PC-9 (cell line): Measurements from ENCODE around the gene SEC16B. TPM values are rescaled to one million over a fixed set of nuclear protein-coding genes. Genes with fewer than 3 reads are reported as not detected.

Experiments used
- BruUV-seq: library from RNA; stranded (reverse); fragments of 400-500 nt; replicated peaks from 2 replicates; lab custom pipeline; 2021; lab: Mats Ljungman, UMichigan
- CTCF ChIA-PET: fragments of 300-600 bp; sonication (Branson Sonifier 250); formaldehyde crosslinking; loops from one replicate; lab custom pipeline; 2022; ENCODE audit warnings: antibody characterized with exemption; lab: Charles Lee
- POLR2A ChIA-PET: fragments of 300-600 bp; sonication (Branson Sonifier 250); formaldehyde crosslinking; loops from one replicate; lab custom pipeline; 2022; ENCODE audit warnings: antibody characterized with exemption; ENCODE audit not compliant: unreplicated experiment; lab: Charles Lee
- DNase-seq, 2 experiments: peaks; one replicate each; pipeline versions ENCODE4 v3.0.0 to v3.0.0-alpha.2; 2015 to 2022; ENCODE audit warnings: mixed read lengths in 1 of 2
- H2AFZ ChIP-seq: fragments of 200-600 bp; sonication (generic); 2 replicates; pipeline ENCODE4 v1.8.1; 2017; ENCODE audit warnings: antibody characterized with exemption
- H3F3A ChIP-seq: fragments of 200-600 bp; sonication (generic); 2 replicates; pipeline ENCODE4 v1.8.1; 2017; ENCODE audit warnings: antibody characterized with exemption, mild to moderate bottlenecking, low read depth; ENCODE audit not compliant: insufficient read depth
- H3K27ac ChIP-seq: fragments of 200-600 bp; sonication (generic); 2 replicates; pipeline ENCODE4 v1.6.1; 2016; ENCODE audit warnings: mixed run types
- H3K27me3 ChIP-seq: fragments of 200-600 bp; sonication (generic); 2 replicates; pipeline ENCODE4 v1.6.1; 2016; ENCODE audit warnings: low read depth, mixed run types; ENCODE audit not compliant: insufficient read depth
- H3K36me3 ChIP-seq: fragments of 200-600 bp; sonication (generic); 2 replicates; pipeline ENCODE4 v1.6.1; 2016; ENCODE audit warnings: low read depth, mixed run types
- H3K4me1 ChIP-seq: fragments of 200-600 bp; sonication (generic); replicated peaks from 2 replicates; pipeline ENCODE4 v1.6.1; 2016; ENCODE audit warnings: mixed run types; ENCODE audit not compliant: insufficient read depth
- H3K4me2 ChIP-seq: fragments of 200-600 bp; sonication (generic); 2 replicates; pipeline ENCODE4 v1.6.1; 2017; ENCODE audit warnings: mixed run types
- H3K4me3 ChIP-seq: fragments of 200-600 bp; sonication (generic); 2 replicates; pipeline ENCODE4 v1.6.1; 2016; ENCODE audit warnings: mixed run types
- H3K79me2 ChIP-seq: fragments of 200-600 bp; sonication (generic); 2 replicates; pipeline ENCODE4 v1.6.1; 2017; ENCODE audit warnings: low read depth, mixed run types
- H3K9me2 ChIP-seq: fragments of 200-600 bp; sonication (generic); 2 replicates; pipeline ENCODE4 v1.8.1; 2017; ENCODE audit warnings: mild to moderate bottlenecking; ENCODE audit not compliant: insufficient read depth
- H3K9me3 ChIP-seq: fragments of 200-600 bp; sonication (generic); 2 replicates; pipeline ENCODE4 v1.8.1; 2016; ENCODE audit warnings: low read depth; ENCODE audit not compliant: insufficient read depth
- H4K20me1 ChIP-seq: fragments of 200-600 bp; sonication (generic); 2 replicates; pipeline ENCODE4 v1.8.1; 2017; ENCODE audit not compliant: insufficient read depth
- CTCF ChIP-seq: fragments of 200-600 bp; sonication (generic); conservative IDR thresholded peaks from 2 replicates; pipeline ENCODE4 v1.6.1; 2017; ENCODE audit warnings: mixed run types, antibody characterized with exemption, mild to moderate bottlenecking, moderate library complexity
- EZH2 ChIP-seq: fragments of 200-600 bp; sonication (generic); IDR thresholded peaks from 2 replicates; pipeline ENCODE4 v1.8.0; 2017; ENCODE audit warnings: antibody characterized with exemption, low read depth
- intact Hi-C: fragments of 100-400 bp; cut with micrococcal nuclease; formaldehyde crosslinking; loops from one replicate; pipeline ENCODE4 v1.10.0; 2022; ENCODE audit not compliant: unreplicated experiment
- total RNA-seq: library from RNA; stranded (reverse); gene quantifications from 2 replicates; pipeline ENCODE4 v1.2.3, GENCODE V29; 2021

SEC16B gene
- total RNA-seq, 1 experiment from 2014 or later = 2.0 TPM

- Histone ChIP-seq H3K27ac (no peak overlapping the region), H3K9me2 (no peaks in the 10 kb centered on the region), H3F3A (no peaks in the 10 kb centered on the region), H3K9me3 (no peaks in the 10 kb centered on the region), H3K27me3 (peaks cover 12% of the 10 kb centered on the region; the same call in 1 of the 2 replicates), H2AFZ (no peak overlapping the region), H3K4me3 (no peak overlapping the region), H3K36me3 (no peaks in the 10 kb centered on the region), H3K79me2 (no peaks in the 10 kb centered on the region), H3K4me2 (no peak overlapping the region), H4K20me1 (no peaks in the 10 kb centered on the region), H3K4me1 (no peaks in the 10 kb centered on the region)
- CTCF ChIA-PET = no interaction called here
- POLR2A ChIA-PET = no interaction called here
- intact Hi-C loops = no loop called here
- no TSS peak for BruUV-seq
- DNase-seq = no peak
- no peak; the same call in 1 of the 2 replicates for TF ChIP-seq CTCF
- TF ChIP-seq EZH2 = no peak
Observed at GRCh38 chr1:177921590-177921989, 48.3 kb downstream of the SEC16B start.

- no TSS peak for BruUV-seq
- Histone ChIP-seq H3K79me2 (no peaks in the 10 kb centered on the region), H2AFZ (no peak overlapping the region), H3K4me1 (0 out of 2 replicates have a peak, but pooled peaks cover 6% of the 10 kb centered on the region), H3F3A (no peaks in the 10 kb centered on the region), H4K20me1 (no peaks in the 10 kb centered on the region), H3K27ac (no peak overlapping the region), H3K4me3 (no peak overlapping the region), H3K4me2 (no peak overlapping the region), H3K27me3 (peaks cover 12% of the 10 kb centered on the region; the same call in 1 of the 2 replicates), H3K9me3 (no peaks in the 10 kb centered on the region), H3K36me3 (no peaks in the 10 kb centered on the region), H3K9me2 (no peaks in the 10 kb centered on the region)
- ChIA-PET POLR2A (no interaction called here), CTCF (no interaction called here)
- TF ChIP-seq EZH2 = no peak
- TF ChIP-seq CTCF = no peak
- intact Hi-C loops = no loop called here
- no peak for DNase-seq
Observed at GRCh38 chr1:177920091-177920490, 49.8 kb downstream of the SEC16B start.

GRCh38 chr1:177915641-177916040, 54.2 kb downstream of the SEC16B start:
- H3K4me1 ChIP-seq = 0 out of 2 replicates have a peak, but pooled peaks cover 6% of the 10 kb centered on the region
- ChIA-PET CTCF (no interaction called here), POLR2A (no interaction called here)
- H3K27ac ChIP-seq = no peak overlapping the region
- no peak for DNase-seq
- H4K20me1 ChIP-seq = no peaks in the 10 kb centered on the region
- intact Hi-C loops = no loop called here
- TF ChIP-seq CTCF = no peak
- no peak for TF ChIP-seq EZH2
- BruUV-seq = no TSS peak
- H3K4me3 ChIP-seq = no peak overlapping the region
- H3K27me3 ChIP-seq = peaks cover 9% of the 10 kb centered on the region; the same call in 1 of the 2 replicates
- no peak overlapping the region for H2AFZ ChIP-seq
- H3F3A ChIP-seq = no peaks in the 10 kb centered on the region
- H3K9me2 ChIP-seq = no peaks in the 10 kb centered on the region
- no peaks in the 10 kb centered on the region for H3K79me2 ChIP-seq
- H3K4me2 ChIP-seq = no peak overlapping the region
- H3K9me3 ChIP-seq = no peaks in the 10 kb centered on the region
- no peaks in the 10 kb centered on the region for H3K36me3 ChIP-seq
